ENCODE results near the gene RANBP9. TPM values are rescaled to one million over a fixed set of nuclear protein-coding genes. Genes with fewer than 3 reads are reported as not detected.

The RANBP9 gene
- total RNA-seq, 1 experiment from 2014 or later: 73.8 TPM

- POLR2A ChIA-PET (ENCODE audit: unreplicated experiment): interaction anchor here (0.6 to 0.7 kb wide), 3 partner anchors 179 to 1975 kb away, joined by 3 to 4 read pairs (median 3); no protein-coding TSS in a partner anchor
- TSS peak; percentile 77 for BruUV-seq (replicated peaks)
These were observed 137.9 kb downstream of the RANBP9 start for GRCh38 chr6:13573669-13574110.

GRCh38 chr6:13572951-13573654 is 138.5 kb downstream of the RANBP9 start:
- H3K9me2 ChIP-seq (ENCODE audit: insufficient read depth): no peaks in the 10 kb centered on the region
- peak overlapping the region; percentile 92 for H3K4me3 ChIP-seq
- BruUV-seq (replicated peaks): no TSS peak
- peak overlapping the region; percentile 86 for H3K4me2 ChIP-seq
- peaks cover 17% of the 10 kb centered on the region for H3K4me1 ChIP-seq (replicated peaks; ENCODE audit: insufficient read depth)
- ChIA-PET POLR2A (ENCODE audit: unreplicated experiment) (interaction anchor here (0.7 kb wide), 2 partner anchors 179 to 1975 kb away, joined by 3 read pairs; no protein-coding TSS in a partner anchor), CTCF (no interaction called here)
- no peaks in the 10 kb centered on the region for H3K27me3 ChIP-seq (ENCODE audit: insufficient read depth, low read depth)
- H2AFZ ChIP-seq: peak overlapping the region; percentile 77
- intact Hi-C loops (cut with micrococcal nuclease; ENCODE audit: unreplicated experiment): loop anchor here (5.0 kb wide), 1 partner anchor 86 kb away; the partner anchor contains the start of gene GFOD1
- H3K79me2 ChIP-seq (ENCODE audit: low read depth): peaks cover 30% of the 10 kb centered on the region
- DNase-seq: no peak
- no peaks in the 10 kb centered on the region for H3F3A ChIP-seq (ENCODE audit: insufficient read depth, low read depth)
- H3K9me3 ChIP-seq (ENCODE audit: insufficient read depth, low read depth): 0 out of 2 replicates have a peak, but pooled peaks cover 4% of the 10 kb centered on the region
- H3K36me3 ChIP-seq (ENCODE audit: low read depth): no peaks in the 10 kb centered on the region
- H3K27ac ChIP-seq: peak overlapping the region; percentile 96
- H4K20me1 ChIP-seq (ENCODE audit: insufficient read depth): no peaks in the 10 kb centered on the region
- TF ChIP-seq EZH2 (IDR thresholded peaks at IDR 0.05; ENCODE audit: low read depth) (no peak), CTCF (conservative IDR thresholded peaks at IDR 0.05) (no peak)

More at GRCh38 chr6:13573669-13574110, 137.9 kb downstream of the RANBP9 start:
- Histone ChIP-seq H3K4me2 (peak overlapping the region; percentile 86), H4K20me1 (ENCODE audit: insufficient read depth) (no peaks in the 10 kb centered on the region), H3K27me3 (ENCODE audit: insufficient read depth, low read depth) (no peaks in the 10 kb centered on the region), H3F3A (ENCODE audit: insufficient read depth, low read depth) (no peaks in the 10 kb centered on the region), H3K27ac (peak overlapping the region; percentile 96), H3K79me2 (ENCODE audit: low read depth) (peaks cover 30% of the 10 kb centered on the region), H2AFZ (peak overlapping the region; percentile 77), H3K9me3 (ENCODE audit: insufficient read depth, low read depth) (0 out of 2 replicates have a peak, but pooled peaks cover 5% of the 10 kb centered on the region), H3K9me2 (ENCODE audit: insufficient read depth) (no peaks in the 10 kb centered on the region), H3K4me1 (replicated peaks; ENCODE audit: insufficient read depth) (peaks cover 17% of the 10 kb centered on the region), H3K4me3 (peak overlapping the region; percentile 92), H3K36me3 (ENCODE audit: low read depth) (no peaks in the 10 kb centered on the region)
- intact Hi-C loops (cut with micrococcal nuclease; ENCODE audit: unreplicated experiment): loop anchor here (1.0 to 5.0 kb wide), 4 partner anchors 42 to 245 kb away; partner anchors contain the start of genes GFOD1, NOL7 and TBC1D7
- peak; percentile 19 to 54 for DNase-seq
- TF ChIP-seq EZH2 (IDR thresholded peaks at IDR 0.05; ENCODE audit: low read depth) (no peak), CTCF (conservative IDR thresholded peaks at IDR 0.05) (no peak; the same call in 1 of the 2 replicates)
- CTCF ChIA-PET: interaction anchor here (1.5 kb wide), 1 partner anchor 16 kb away, joined by 7 read pairs; no protein-coding TSS in a partner anchor

GRCh38 chr6:13572240-13572639 is 139.4 kb downstream of the RANBP9 start:
- POLR2A ChIA-PET (ENCODE audit: unreplicated experiment): interaction anchor here (0.7 kb wide), 1 partner anchor 123 kb away, joined by 4 read pairs; no protein-coding TSS in a partner anchor
- no peak for DNase-seq
- Histone ChIP-seq H3K79me2 (ENCODE audit: low read depth) (peaks cover 30% of the 10 kb centered on the region), H3K4me1 (replicated peaks; ENCODE audit: insufficient read depth) (peaks cover 17% of the 10 kb centered on the region), H3K4me3 (no peak overlapping the region), H3K36me3 (ENCODE audit: low read depth) (no peaks in the 10 kb centered on the region), H4K20me1 (ENCODE audit: insufficient read depth) (no peaks in the 10 kb centered on the region), H3K9me2 (ENCODE audit: insufficient read depth) (no peaks in the 10 kb centered on the region), H3K27me3 (ENCODE audit: insufficient read depth, low read depth) (no peaks in the 10 kb centered on the region), H3K9me3 (ENCODE audit: insufficient read depth, low read depth) (no peaks in the 10 kb centered on the region), H2AFZ (no peak overlapping the region), H3F3A (ENCODE audit: insufficient read depth, low read depth) (no peaks in the 10 kb centered on the region), H3K4me2 (no peak overlapping the region), H3K27ac (no peak overlapping the region)
- CTCF ChIA-PET: no interaction called here
- BruUV-seq (replicated peaks): no TSS peak
- intact Hi-C loops (cut with micrococcal nuclease; ENCODE audit: unreplicated experiment): loop anchor here (5.0 kb wide), 1 partner anchor 85 kb away; the partner anchor contains the start of gene GFOD1
- TF ChIP-seq EZH2 (IDR thresholded peaks at IDR 0.05; ENCODE audit: low read depth) (no peak), CTCF (conservative IDR thresholded peaks at IDR 0.05) (no peak)

Other genes starting within 250 kb of the RANBP9 start
- 0.68 and 1.2 TPM in 2 replicates for gene GFOD1, start 224.2 kb downstream of the RANBP9 start, total RNA-seq (2021)
- gene SIRT5, start 137.2 kb downstream of the RANBP9 start, total RNA-seq (2021): 15.9 and 16.2 TPM in 2 replicates
- gene NOL7, start 96.5 kb downstream of the RANBP9 start, total RNA-seq (2021): 75.9 and 78.6 TPM in 2 replicates
- 38.8 and 45.9 TPM in 2 replicates for gene MCUR1, start 102.7 kb upstream of the RANBP9 start, total RNA-seq (2021)
- 0.13 and 0.18 TPM in 2 replicates for gene RNF182, start 213.1 kb upstream of the RANBP9 start, total RNA-seq (2021)